HG02852 (cell line): Measurements from ENCODE around the gene USP36.
"Not testable (repeated sequence)": the region's sequence is repeated elsewhere in the genome, so short reads cannot be mapped to it uniquely, and the experiment has no call there.

ENCODE experiments used
- ATAC-seq: cut with Tn5 transposase; IDR thresholded peaks from one replicate; pipeline ENCODE4 v1.9.1; 2021; ENCODE audit warnings: mild to moderate bottlenecking, moderate library complexity; ENCODE audit not compliant: unreplicated experiment

Gene USP36

GRCh38 chr17:78873519-78874340, 33.1 kb upstream of the USP36 start:
- no peak for ATAC-seq

DNA sequence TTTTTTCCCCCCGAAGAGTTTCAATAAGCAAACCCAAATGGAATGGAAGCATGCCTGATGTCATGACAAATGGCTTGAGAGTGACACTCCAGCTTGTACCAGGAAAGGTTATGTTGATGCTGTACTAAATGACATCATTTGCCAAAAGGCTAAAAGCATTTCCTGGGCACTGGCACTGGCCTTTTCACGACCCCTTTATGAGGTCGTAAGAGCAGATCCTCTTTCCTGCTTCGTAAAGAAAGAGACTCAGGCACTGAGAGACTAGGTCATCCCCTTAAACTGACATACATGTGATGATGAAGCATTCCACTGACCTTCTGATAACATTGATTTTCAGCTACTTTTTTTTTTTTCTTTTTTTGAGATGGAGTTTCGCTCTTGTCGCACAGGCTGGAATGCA, 31.9 kb upstream of the USP36 start:
- ATAC-seq: no peak

GRCh38 chr17:78870621-78871020, 30.0 kb upstream of the USP36 start:
- ATAC-seq: no peak

DNA sequence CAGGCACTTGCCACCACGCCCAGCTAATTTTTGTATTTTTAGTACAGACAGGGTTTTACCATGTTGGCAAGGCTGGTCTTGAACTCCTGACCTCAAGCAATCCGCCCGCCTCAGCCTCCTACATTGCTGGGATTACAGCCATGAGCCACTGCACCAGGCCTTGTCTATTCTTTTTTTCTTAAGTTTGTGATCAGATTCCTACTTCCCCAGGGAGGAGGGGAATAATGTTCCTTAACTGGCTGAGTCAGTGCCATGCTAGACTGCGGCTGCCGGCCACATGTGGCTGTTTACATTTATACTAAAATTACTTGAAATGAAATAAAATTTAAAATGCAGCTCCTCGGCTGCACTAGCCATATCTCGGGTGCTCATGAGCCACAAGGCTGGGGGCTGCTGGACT, 27.8 kb upstream of the USP36 start:
- no peak for ATAC-seq

DNA sequence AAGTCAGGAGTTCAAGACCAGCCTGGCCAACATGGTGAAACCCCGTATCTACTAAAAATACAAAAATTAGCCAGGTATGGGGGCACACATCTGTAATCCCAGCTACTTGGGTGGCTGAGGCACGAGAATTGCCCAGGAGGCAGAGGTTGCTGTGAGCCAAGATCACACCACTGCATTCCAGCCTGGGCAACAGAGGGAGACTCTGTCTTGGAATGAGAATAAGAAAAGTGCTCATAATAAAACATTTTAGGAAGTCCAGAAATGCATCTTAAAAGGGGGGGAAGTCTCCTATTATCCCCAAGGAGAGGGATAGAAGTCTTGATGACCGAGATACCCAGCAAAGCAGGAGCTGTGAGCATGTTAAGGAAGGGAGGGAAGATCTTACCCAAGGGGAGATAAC, 26.4 kb upstream of the USP36 start:
- not testable (repeated sequence) for ATAC-seq

- no peak for ATAC-seq
These were observed 25.2 kb upstream of the USP36 start for GRCh38 chr17:78865682-78866390.

DNA sequence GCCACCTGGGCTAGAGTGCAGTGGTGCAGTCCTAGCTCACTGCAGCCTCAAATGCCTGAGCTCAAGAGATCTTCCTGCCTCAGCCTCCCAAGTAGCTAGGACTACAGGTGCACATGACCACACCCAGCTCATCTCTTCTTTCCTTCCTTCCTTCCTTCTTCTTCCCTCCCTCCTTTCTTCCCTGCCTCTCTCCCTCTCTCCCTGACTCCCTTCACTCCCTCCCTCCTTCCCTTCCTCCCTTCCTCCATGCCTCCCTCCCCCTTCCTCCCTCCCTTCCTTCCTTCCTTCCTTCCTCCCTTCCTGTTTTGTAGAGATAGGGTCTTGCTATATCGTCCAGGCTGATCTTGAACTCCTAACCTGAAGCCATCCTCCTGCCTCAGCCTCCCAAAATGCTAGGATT, 23.5 kb upstream of the USP36 start:
- no peak for ATAC-seq

GRCh38 chr17:78862073-78863023, 21.7 kb upstream of the USP36 start:
- no peak for ATAC-seq

DNA sequence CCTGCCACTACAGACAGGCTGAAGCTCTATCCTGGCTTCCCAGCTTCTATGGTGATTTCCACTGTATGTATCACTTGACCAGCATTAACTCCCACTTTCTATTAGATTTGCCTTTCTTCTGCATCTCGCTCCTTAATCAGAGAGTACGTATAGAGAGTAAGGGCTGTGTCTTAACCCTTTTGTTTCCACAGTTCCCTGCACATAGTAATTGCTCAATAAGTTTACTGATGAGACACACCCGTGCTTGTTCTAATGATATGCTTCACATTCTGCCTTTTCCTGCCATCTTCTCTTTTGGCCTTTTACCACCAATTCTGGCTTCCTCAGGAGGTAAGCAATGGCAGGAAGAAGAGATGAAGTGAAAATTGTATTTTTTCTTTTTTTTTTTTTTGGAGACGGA, 20.6 kb upstream of the USP36 start:
- ATAC-seq: no peak

GRCh38 chr17:78859051-78859450, 18.4 kb upstream of the USP36 start:
- ATAC-seq: no peak

- ATAC-seq: no peak
These were observed 16.7 kb upstream of the USP36 start for GRCh38 chr17:78857266-78857665.

DNA sequence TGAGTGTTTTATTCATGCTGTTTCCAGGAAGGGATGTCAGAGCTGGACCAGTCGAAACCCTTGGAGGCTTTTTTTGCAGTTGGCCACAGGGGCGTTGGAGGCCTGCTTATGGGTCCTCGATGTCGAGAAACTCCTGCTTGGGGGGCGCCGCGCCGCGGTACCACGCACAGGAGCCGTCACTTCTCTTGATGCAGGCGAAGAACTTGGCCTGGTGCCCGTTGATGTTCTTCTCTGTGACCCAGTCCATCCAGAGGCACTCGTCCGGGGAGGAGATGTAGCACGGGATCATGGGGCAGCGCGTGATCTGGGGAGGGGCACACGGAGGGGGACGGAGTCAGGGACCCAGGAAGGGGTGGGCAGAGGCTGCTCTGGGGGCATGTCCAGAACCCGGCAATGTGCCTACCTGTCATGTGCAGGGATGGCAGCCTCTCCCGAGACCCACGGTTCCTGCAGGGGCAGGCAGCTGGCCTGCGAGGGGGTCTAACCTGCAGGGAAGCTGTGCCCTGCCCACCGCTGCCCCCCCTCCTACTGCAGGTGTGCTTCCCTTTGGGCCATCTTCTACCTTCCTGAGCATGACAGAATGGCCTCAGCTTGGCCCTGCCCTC, 15.0 kb upstream of the USP36 start:
- no peak for ATAC-seq

GRCh38 chr17:78854508-78854907, 13.9 kb upstream of the USP36 start:
- no peak for ATAC-seq

GRCh38 chr17:78853926-78854394, 13.3 kb upstream of the USP36 start:
- ATAC-seq: no peak

GRCh38 chr17:78852709-78853121, 12.1 kb upstream of the USP36 start:
- ATAC-seq: no peak

- ATAC-seq: no peak
These were observed 8.4 kb upstream of the USP36 start for GRCh38 chr17:78849026-78849425.

DNA sequence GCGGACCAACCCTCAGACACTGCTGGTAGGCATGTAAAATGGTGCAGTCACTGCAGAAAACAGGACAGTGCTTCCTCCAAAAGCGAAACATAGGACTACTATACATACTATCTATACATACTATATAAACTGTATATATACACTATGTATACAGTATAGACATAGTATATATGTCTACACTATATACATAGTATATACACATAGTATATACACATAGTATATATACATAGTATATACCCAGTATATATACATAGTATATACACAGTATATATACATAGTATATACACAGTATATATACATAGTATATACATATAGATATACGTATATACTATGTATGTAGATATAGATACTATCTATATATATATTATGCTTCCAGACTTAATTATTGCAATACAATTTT, 6.4 kb upstream of the USP36 start:
- ATAC-seq: no peak

DNA sequence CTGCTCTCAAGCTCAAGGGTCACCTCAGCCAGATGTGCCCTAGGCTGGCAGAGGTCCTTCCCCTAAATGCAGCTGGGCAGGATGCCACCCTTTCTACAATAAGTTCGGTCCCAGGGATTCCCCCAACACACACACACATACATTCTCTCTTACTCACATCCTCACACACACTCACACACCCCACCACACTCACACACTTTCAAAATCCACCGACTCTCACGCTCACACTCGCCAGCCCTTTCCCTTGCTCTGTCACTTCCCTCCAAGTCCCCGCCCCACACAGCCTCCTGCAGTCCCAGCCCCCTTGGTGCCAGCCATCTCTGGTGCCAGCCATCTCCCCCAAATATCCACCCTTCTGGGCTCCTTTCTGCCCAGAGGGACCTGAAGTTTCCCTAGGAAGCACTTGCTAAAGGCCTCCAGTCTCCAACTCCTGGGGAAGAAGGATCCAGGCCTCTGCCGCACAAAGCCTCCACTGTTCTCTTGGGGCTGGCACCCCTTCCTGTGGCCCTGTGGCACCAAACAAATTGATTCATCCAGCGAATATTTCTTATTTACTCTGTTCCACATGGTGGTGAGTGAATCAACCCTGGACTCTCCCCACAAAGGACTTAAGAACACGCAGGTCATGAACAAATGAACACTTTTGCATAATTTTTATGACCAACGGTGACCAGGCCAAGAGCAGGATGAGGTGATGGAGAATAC, 3.8 kb upstream of the USP36 start:
- ATAC-seq: no peak

DNA sequence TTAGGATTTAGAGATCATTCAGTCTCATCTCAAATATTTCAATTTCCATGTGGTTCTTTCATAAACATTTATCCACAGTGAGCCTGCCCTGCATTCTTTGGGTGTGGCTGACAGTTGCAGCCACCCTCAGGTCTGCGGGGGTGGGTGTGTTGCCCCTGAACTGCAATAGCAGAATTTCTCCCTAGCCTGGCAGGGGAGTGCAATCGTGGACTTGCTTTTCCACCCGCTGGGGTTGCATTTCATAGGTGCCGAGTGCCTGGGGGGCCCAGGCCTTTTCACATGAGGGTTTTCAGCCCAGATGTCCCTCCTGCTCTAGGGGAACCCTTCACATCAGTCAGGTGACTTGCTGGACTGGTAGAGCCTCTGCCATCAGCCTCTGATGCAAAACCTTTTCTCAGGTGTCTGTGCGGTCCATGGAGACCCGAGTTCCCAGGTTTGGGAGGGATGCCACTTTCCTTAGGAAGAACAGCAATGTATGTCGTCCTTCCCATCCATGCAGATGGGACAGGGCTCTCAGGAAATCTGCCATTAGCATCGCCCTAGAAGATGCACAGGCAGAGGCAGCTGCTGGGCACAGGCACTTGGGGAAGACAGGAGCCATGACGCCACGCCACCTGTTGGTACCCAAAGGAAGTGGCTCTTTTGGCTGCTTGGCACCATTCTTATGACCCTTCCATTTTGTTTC, 2.4 kb upstream of the USP36 start:
- ATAC-seq: no peak

DNA sequence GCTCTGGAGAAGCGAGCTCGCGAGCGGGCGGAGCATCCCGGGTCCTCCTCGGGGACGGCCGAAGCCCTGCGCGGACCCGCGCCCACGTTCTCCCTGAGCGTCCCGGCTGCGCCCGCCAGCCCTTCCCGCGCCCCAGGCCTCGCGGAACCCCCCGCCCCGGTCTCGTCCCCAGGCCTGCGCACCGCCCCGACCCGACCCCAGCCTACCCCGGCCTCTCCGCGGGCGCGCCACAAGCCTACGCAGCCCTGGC, 159 bp downstream of the USP36 start:
- ATAC-seq: no peak
